Right forelimb (tissue), 1 donor: ENCODE measurements around the gene CRNN.
A peak's percentile ranks its signal among the peaks of the same experiment; 100 is the strongest.

ENCODE experiments used
- DNase-seq: peaks from one replicate; pipeline ENCODE4 v3.0.0-alpha.2; 2018

The CRNN gene

GRCh38 chr1:152413909-152414308 is at the start of gene CRNN:
Gene CRNN, minus strand, starts transcription at chr1:152414263. Its CDS starts 2,030 bp downstream, at chr1:152412233.
- DNase-seq = no peak

DNA sequence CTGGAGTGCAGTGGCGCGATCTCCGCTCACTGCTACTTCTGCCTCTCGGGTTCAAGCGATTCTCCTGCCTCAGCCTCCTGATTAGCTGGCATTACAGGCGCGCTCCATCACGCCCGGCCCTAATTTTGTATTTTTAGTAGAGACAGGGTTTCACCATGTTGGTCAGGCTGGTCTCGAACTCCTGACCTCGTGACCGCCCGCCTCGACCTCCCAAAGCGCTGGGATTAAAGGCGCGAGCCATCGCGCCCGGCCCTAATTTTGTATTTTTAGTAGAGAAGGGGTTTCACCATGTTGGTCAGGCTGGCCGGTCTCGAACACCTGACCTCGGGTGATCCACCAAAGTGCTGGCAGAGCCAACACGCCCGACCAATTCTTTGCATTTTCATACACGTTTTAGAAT is 48.6 kb upstream of the CRNN start:
- no peak for DNase-seq

GRCh38 chr1:152461544-152461943 is 47.5 kb upstream of the CRNN start:
- DNase-seq = no peak

GRCh38 chr1:152460529-152460899 is 46.5 kb upstream of the CRNN start:
- no peak for DNase-seq

DNA sequence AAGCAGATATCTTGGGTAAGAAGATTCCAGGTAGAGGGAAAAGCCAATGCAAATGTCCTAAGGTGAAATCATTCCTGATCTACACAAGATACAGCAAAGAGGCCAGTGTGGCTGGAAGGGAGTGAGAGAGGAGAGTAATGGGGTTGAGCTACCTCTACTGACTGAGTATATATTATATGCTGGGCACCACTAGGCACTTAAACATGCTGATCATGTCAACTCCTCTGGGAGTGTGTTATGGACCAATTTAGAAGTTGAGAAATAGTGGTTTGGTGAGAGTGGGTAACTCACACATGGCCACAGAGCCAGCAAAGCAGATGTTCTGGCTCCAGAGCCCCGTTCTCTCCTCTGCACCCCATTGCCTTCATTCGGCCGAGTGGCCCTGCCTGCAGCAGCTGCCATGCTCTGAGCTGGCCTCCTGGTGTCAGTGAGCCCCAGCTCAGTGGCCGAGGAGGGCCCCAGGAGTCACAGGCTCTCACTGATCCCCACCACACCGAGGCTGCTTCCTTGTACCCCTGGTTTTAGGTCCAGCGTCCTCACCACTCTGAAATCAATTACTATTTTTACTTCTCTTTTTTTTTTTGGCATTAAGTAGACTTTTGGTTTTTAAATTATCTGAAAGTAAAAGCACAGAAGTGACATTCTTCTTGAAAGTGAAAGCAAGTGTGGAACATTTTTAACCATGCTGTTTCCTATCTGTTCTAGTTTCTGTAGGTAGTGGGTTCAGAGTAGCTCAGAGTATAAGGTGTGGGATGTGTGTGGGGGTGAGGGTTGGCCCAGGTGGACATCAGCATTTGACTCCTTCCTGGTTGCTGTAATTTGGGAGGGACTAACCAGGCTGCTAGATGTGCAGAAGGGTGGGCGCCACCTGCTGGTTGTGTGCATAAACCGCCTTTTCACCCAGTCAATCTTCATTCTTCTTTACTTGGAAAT is 45.8 kb upstream of the CRNN start:
- DNase-seq = no peak

- DNase-seq = peak; percentile 71
These were observed 44.5 kb upstream of the CRNN start for GRCh38 chr1:152458384-152459185.

DNA sequence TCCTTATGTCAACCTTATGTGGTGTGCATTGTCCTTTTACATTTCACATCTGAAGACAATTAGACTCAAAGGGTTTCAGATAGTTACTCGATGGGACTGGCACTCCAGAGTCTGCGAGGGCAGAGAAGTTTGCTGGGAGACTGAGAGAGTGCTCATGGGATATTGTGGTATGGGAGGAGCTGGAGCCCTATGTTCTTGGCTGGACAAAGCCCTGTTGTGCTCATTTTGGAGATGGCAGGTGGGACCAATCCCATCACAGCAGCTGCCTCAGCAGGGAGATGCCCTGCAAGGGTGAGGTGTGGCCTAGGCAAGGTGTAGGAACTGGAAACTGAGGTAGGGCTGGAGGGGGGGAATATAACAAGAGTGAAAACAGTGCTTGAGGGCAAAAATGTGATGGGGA is 43.5 kb upstream of the CRNN start:
- no peak for DNase-seq

DNA sequence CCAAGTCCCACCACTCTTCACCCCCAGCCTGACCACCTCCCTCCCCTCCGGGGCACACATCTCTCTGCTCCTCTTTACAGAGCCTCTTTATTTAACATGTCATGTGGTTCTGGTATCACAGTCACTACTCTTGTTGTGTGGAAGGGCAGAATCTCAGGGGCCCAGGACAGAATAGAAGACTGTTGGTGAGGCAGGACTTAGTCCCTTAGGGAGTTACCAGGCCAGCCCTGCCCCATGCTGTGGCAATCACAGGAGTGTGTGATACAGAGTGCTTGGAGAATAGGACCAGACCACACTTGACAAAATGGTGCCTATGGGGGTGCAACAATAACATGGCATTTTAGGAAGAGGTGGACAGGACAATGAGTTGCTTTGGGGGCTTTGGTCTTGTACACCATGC is 43.0 kb upstream of the CRNN start:
- DNase-seq = no peak

DNA sequence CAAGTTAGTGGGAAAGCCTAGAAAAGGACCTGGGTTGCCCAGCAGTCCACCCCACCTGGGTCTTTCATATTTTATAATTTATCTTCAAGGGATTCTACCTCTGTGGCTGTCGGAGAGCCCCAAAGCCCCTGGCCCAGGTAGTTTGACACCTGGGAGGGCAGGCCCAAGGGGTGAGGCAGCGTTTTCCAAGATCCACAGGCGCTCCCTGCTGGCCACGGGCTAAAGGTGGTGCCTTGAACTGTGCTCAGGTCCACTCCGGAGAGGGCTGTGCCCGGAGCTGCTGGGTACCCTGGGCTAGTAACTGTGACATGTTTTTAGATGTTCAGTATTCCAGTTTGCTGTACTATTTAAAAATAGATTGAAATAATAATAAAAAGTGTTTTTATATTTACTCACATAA is 37.2 kb upstream of the CRNN start:
- no peak for DNase-seq

- no peak for DNase-seq
These were observed 35.6 kb upstream of the CRNN start for GRCh38 chr1:152449661-152450060.

DNA sequence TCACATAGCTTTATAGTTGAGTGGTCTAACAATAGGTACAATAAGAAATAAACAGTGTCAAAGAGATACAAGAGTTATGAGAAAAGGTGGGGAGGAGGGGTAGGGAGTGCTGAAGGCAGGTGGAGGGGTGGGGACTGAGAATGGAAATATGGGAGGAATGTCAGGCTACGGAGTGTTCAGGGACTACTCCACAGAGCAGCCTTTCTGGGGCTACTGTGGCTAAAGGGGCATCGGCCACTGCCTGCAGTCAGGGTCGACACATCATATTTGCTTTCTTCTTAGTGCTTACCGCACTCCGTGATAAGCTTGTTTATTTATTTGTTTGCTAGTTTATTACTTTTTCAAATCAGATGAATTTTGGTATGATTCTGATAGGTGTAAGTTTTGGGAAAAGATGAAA is 34.4 kb upstream of the CRNN start:
- no peak for DNase-seq

DNA sequence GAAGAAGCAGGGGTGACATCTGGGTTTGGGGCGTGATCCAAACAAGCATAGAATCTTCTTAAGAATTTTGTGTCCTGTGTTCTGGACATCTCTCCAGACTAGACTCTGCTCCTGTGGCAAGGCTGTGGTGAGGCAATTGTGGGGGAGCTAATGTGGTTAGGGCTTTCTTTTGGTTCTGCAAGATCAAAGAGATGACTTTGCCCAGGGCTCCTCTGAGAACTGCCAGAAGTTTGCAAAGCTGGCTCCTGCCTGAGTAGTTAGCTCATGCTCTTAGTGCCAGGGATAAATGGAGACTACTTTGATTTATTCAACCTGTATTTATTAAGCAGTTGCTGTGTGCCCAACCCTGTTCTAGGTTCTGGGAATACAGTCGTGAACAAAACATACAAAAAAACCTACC is 34.0 kb upstream of the CRNN start:
- no peak for DNase-seq

- no peak for DNase-seq
These were observed 33.4 kb upstream of the CRNN start for GRCh38 chr1:152447484-152447883.

DNA sequence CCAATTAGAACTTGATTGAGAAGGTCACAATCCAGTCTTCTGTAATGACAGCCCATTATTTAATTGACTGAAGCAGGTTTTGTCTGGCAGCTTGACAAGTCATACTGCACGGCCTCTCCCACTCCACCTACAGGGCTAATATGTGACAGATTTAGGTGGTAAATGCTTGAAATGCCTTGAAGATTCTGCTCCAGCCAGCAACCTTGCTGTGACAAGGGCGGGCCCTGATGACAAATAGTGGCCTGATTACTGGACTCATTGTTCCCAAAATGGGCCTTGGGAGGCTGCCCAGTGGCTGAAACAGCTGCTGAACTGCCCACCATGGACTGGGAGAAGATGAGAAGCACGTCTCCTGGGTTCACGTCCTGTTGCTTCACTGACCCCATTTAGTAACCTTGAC is 30.0 kb upstream of the CRNN start:
- DNase-seq = no peak

GRCh38 chr1:152442765-152443164 is 28.7 kb upstream of the CRNN start:
- no peak for DNase-seq

- no peak for DNase-seq
These were observed 28.2 kb upstream of the CRNN start for GRCh38 chr1:152442301-152442700.

- no peak for DNase-seq
These were observed 27.7 kb upstream of the CRNN start for GRCh38 chr1:152441756-152442155.

DNA sequence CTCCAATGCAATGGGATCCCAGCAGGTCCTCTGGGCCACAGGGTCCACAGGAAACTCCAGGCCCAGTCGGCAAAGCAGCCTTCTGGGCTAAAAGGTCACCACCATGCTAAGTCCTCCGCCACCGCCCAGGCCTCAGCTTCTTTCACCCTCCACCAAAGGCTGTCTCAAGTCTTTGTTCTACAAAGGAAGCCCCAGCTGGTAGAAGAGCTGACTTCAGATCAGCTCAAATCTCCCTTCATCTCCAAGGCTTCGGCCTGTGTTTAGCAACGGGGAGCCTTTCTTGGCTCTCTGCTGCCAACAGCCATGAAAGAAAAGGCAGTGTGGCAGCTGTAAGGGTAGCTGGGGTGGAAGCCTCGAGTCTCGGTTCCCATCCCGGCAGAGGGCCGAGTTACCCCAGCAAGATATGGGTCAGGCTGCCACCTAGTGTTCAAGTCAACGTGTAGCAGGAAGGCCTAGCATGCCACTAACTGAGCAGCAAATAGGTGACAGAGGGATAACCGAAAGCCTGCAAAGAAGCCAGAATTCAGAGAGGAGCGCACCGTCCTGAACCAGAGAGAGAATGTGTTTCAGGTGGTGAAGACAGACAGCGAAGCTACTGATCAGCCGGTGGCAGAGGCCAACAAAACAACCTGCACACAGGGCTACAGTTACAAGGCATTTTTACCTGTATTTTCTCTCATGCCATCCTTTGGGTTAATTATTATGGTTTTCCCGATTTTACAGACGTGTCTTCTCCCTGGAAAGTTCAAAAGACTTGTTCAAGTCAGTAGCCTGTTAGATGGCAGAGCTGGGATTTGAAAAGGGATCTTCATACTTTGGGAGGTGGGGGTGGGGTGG is 26.8 kb upstream of the CRNN start:
- peak; percentile 52 for DNase-seq

- DNase-seq = no peak
These were observed 22.8 kb upstream of the CRNN start for GRCh38 chr1:152436593-152437496.

- DNase-seq = no peak
These were observed 13.4 kb upstream of the CRNN start for GRCh38 chr1:152427458-152427857.

DNA sequence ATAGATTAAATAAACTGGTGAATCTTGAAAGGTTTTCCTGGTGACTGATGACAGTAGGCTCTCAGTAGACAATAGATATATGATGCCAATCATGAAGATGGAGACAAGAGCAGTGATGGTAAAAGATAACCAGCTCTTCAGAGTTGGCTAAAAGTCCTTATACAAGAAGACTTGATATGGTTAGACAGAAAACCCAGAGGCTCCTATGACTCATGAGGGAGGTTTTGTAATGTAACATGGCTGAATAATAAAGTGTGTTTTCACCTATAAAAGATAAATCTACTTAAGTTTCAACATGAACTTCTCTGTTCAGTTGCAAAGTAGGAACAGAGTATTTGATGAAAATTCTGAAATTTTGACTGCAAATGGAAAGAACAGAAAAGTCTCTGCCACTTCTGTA is 12.7 kb upstream of the CRNN start:
- DNase-seq = no peak

GRCh38 chr1:152419917-152420316 is 5.9 kb upstream of the CRNN start:
- no peak for DNase-seq
